BJ (cell line): Measurements from ENCODE around the gene P2RY11. TPM values are rescaled to one million over a fixed set of nuclear protein-coding genes. Genes with fewer than 3 reads are reported as not detected.

Source experiments
- CTCF ChIA-PET: fragments of 350-600 bp; formaldehyde crosslinking; extraction: SDS; loops from one replicate; lab custom pipeline; 2021; ENCODE audit warnings: antibody characterized with exemption, inconsistent platforms; lab: Yijun Ruan, JAX
- POLR2A ChIA-PET: fragments of 300-600 bp; sonication (Branson Sonifier 250); formaldehyde crosslinking; extraction: SDS; loops from one replicate; lab custom pipeline; 2021; ENCODE audit warnings: antibody characterized with exemption; lab: Charles Lee
- DNase-seq: peaks from one replicate; pipeline ENCODE4 v3.0.0-alpha.2; 2011; ENCODE audit warnings: low read depth
- H3K27me3 ChIP-seq: 2 replicates; pipeline ENCODE4 v1.6.0; 2011; ENCODE audit warnings: low read length; ENCODE audit not compliant: control insufficient read depth, insufficient read depth
- H3K36me3 ChIP-seq: 2 replicates; pipeline ENCODE4 v1.5.1; 2011; ENCODE audit warnings: low read length; ENCODE audit not compliant: control insufficient read depth, insufficient read depth
- H3K4me3 ChIP-seq: 2 replicates; pipeline ENCODE4 v1.5.1; 2011; ENCODE audit warnings: low read depth, mild to moderate bottlenecking, control low read depth, low read length
- polyA plus RNA-seq: library from polyadenylated mRNA; depleted of rRNA; stranded (reverse); fragments of >200 nt; gene quantifications from 2 replicates; pipeline ENCODE4 v1.2.3, GENCODE V29; 2011
- TF ChIP-seq, protein P1 (sequence below): IDR thresholded peaks from 2 replicates; pipeline ENCODE4 v1.5.1; 2011; ENCODE audit warnings: low read depth, mild to moderate bottlenecking, control low read depth, inconsistent platforms, low read length, moderate library complexity; ENCODE audit not compliant: insufficient read depth

The P2RY11 gene
- polyA plus RNA-seq, 1 experiment: 2.4 TPM

DNA sequence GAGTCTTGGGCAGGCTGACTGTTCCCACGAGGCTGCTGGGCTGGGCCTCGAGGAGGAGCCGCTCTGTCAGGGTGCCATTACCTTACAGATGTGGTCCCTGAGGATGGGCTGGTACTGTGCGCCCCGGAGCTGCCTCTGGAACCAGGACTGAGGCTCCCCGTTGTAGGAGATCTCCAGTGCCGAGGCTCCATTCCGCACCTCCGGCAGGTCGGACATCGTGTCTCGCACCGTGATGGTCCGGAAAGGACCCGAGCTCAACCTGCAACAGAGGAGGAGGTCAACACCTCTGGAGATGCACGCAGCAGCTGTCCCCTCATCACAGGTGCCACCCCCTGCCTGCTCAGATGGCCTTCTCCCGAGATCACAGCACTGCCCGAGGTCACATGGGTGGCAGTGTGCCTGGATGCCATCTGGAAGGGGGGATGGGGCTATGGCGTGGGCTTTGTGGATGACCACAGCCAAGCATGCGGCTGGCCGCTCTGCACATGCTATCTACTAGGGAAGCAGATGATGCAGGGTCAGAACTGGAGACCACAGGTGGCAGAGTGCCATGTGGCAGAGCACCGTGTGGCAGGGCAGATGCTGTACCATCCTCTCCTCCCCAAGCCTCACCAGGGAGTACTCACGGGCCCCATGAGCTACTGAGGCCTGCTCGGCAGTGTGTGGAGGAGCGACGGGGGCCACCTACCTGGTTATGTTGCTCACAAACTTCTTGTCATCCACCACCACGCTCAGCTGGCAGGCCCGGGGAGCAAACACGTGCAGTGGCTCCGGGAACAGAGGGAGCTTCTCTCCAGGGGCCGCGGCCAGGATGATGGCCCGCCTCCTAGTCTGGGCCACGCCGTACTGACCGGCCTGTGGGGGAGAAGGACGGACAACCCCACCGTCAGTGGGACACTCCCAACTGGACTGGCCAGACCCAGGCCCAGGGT, 26.5 kb downstream of the P2RY11 start:
- Histone ChIP-seq H3K36me3 (peaks cover 59% of the 10 kb centered on the region), H3K4me3 (no peak overlapping the region), H3K27me3 (no peaks in the 10 kb centered on the region)
- TF ChIP-seq, protein P1, sequence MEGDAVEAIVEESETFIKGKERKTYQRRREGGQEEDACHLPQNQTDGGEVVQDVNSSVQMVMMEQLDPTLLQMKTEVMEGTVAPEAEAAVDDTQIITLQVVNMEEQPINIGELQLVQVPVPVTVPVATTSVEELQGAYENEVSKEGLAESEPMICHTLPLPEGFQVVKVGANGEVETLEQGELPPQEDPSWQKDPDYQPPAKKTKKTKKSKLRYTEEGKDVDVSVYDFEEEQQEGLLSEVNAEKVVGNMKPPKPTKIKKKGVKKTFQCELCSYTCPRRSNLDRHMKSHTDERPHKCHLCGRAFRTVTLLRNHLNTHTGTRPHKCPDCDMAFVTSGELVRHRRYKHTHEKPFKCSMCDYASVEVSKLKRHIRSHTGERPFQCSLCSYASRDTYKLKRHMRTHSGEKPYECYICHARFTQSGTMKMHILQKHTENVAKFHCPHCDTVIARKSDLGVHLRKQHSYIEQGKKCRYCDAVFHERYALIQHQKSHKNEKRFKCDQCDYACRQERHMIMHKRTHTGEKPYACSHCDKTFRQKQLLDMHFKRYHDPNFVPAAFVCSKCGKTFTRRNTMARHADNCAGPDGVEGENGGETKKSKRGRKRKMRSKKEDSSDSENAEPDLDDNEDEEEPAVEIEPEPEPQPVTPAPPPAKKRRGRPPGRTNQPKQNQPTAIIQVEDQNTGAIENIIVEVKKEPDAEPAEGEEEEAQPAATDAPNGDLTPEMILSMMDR: no peak
- CTCF ChIA-PET: interaction anchor here (0.7 to 1.2 kb wide), 2 partner anchors 16 to 207 kb away, joined by 3 read pairs; no protein-coding TSS in a partner anchor
- no peak for DNase-seq
- POLR2A ChIA-PET: no interaction called here

DNA sequence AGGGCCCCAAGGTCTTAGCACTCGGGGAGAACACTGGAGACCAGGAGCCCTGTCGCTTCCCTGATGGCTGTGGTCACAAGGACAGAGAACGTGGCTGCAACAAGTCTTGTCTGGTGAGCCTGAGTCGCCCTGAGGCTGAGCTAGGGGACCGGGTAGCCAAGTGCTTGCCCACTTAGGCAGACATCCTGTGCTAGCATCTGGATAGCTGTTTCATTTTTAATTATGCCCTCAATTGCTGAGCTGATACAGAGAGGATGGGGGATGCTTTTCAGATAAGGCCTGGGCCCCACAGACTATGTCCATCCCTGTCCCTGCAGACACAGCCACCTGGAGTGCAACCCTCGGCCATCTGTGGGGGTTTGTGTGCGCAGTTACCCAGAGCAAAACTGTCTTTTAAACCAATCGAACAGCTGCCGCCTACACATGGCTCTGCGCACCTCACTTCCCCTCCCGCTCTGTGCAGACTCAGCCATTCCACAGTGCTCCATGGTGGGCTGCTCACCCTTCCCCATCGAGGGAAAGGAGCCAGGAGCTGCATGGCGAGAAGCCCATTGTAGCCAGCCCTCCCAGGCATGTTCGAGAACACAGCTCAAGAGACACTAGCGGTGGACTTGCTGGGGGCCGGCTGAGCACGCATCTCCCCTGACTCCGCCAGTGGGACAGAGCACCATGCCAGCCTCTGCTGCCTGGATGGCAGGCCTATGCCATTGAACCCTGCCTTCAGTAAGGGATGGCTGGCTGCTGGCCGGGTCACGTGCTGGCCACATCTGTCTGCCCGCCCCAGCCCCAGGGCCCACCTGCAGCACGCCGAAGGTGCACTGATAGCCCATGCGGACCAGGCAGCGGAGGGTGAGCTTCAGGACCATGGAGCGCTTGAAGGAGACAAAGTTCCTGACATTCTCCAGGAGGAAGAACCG, 27.6 kb downstream of the P2RY11 start:
- TF ChIP-seq, protein P1: no peak
- CTCF ChIA-PET: interaction anchor here (0.7 to 1.2 kb wide), 2 partner anchors 138 to 209 kb away, joined by 3 read pairs; no protein-coding TSS in a partner anchor
- Histone ChIP-seq H3K36me3 (peaks cover 57% of the 10 kb centered on the region), H3K4me3 (no peak overlapping the region), H3K27me3 (no peaks in the 10 kb centered on the region)
- POLR2A ChIA-PET: no interaction called here
- DNase-seq: no peak

DNA sequence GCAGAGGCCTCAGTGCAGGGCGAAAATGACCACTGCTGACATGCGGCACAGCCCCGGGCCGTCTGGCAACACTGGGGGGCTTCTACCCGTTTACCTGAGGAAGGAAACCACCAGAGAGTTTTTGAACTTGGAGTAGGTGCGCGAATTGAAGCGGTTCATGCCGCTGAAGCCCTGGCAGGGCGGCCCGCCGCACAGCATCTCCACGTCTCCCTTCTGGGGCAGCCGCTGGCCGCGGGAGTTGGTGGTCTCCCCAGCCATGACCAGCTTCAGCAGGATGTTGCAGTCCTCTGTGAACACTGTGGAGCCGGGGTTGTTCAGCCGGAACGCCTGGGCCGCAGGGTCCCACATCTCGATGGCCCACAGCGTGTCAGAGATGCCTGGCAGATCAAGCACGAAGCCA, 28.5 kb downstream of the P2RY11 start:
- TF ChIP-seq, protein P1: no peak
- ChIA-PET CTCF (interaction anchor here (0.7 kb wide), 1 partner anchor 138 kb away, joined by 3 read pairs; no protein-coding TSS in a partner anchor), POLR2A (no interaction called here)
- H3K4me3 ChIP-seq: no peak overlapping the region
- DNase-seq: no peak
- H3K27me3 ChIP-seq: no peaks in the 10 kb centered on the region
- peaks cover 62% of the 10 kb centered on the region for H3K36me3 ChIP-seq

DNA sequence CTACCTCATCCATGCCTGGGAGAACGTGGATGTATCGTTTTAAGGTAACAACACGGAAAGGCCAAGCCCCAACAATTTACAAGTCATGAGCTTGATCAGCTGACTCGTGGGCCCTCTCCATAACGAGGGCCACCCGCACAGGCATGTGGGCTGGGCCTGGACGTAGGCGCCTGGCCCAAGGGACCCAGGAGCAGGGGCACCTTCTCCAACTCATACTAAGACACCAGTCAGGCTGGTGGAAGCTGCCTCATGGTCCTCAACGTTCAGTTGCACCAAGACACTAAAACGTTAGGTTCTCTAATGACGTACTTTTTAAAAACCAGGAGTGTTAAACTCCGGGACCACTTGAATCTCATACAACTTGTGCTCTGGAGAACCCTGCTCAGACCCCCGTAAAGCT, 30.0 kb downstream of the P2RY11 start:
- peaks cover 59% of the 10 kb centered on the region for H3K36me3 ChIP-seq
- no peak for DNase-seq
- CTCF ChIA-PET: no interaction called here
- TF ChIP-seq, protein P1: no peak
- POLR2A ChIA-PET: no interaction called here
- H3K27me3 ChIP-seq: no peaks in the 10 kb centered on the region
- H3K4me3 ChIP-seq: no peak overlapping the region
